Gastrocnemius medialis (tissue), 4 donors: Measurements from ENCODE around the gene AMH.

Experiments used
- CTCF ChIP-seq, 5 experiments: fragments of 450-650 bp in 3 of 5; fragments of 200-600 bp in 2 of 5; sonication (generic) in 2 of 5; IDR thresholded peaks in 4 of 5; conservative IDR thresholded peaks in 1 of 5; 1 replicate in 4 of 5; 2 replicates in 1 of 5; pipeline ENCODE4 v1.5.1; 2016 to 2019; ENCODE audit warnings: antibody characterized with exemption in 5 of 5, mild to moderate bottlenecking in 3 of 5, moderate library complexity in 3 of 5
- POLR2A ChIP-seq, 2 donors: fragments of 450-650 bp; IDR thresholded peaks; one replicate each; pipeline ENCODE4 v1.6.1; 2017; ENCODE audit warnings: antibody characterized with exemption in 2 of 2, mild to moderate bottlenecking in 2 of 2, moderate library complexity in 2 of 2

DNA sequence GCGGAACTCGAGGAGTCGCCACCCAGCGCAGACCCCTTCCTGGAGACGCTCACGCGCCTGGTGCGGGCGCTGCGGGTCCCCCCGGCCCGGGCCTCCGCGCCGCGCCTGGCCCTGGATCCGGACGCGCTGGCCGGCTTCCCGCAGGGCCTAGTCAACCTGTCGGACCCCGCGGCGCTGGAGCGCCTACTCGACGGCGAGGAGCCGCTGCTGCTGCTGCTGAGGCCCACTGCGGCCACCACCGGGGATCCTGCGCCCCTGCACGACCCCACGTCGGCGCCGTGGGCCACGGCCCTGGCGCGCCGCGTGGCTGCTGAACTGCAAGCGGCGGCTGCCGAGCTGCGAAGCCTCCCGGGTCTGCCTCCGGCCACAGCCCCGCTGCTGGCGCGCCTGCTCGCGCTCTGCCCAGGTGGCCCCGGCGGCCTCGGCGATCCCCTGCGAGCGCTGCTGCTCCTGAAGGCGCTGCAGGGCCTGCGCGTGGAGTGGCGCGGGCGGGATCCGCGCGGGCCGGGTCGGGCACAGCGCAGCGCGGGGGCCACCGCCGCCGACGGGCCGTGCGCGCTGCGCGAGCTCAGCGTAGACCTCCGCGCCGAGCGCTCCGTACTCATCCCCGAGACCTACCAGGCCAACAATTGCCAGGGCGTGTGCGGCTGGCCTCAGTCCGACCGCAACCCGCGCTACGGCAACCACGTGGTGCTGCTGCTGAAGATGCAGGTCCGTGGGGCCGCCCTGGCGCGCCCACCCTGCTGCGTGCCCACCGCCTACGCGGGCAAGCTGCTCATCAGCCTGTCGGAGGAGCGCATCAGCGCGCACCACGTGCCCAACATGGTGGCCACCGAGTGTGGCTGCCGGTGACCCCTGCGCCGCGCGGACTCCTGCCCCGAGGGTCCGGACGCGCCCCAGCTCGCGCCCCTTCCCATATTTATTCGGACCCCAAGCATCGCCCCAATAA, 2.3 kb downstream of the AMH start:
- TF ChIP-seq CTCF (IDR thresholded peaks at IDR 0.05 in 4 of 5, conservative IDR thresholded peaks at IDR 0.05 in 1 of 5) (no peak), POLR2A (IDR thresholded peaks at IDR 0.05) (no peak)
